ENCODE data around the gene SECTM1. TPM values are rescaled to one million over a fixed set of nuclear protein-coding genes. Genes with fewer than 3 reads are reported as not detected.
"Not testable (repeated sequence)": the region's sequence is repeated elsewhere in the genome, so short reads cannot be mapped to it uniquely, and the experiment has no call there.

The SECTM1 gene
- total RNA-seq, 1 donor from 2014 or later = not detected

DNA sequence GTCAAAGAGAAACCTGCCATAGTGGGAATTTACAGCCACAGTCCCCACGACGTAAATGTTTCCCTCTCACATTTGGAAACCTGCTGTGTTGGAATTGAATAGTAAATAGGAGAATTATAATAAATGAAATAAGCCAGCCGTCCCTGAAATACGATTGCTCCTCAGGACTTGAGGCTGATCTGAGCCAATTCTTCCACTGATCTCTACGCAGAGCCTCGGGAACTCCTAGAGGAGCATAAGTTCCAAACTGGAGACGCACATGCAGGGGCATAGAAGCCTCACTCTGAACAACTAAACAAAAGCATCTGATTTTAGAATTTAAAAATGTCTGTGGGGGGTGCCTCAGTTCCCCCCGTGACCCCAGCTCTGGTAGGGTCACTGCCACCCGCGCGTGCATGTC lies 15.3 kb upstream of the SECTM1 start:
- ChIA-PET CTCF (interaction anchor here (1.2 kb wide), 1 partner anchor 65 kb away, joined by 3 read pairs; no protein-coding TSS in a partner anchor), POLR2A (no interaction called here)
- no peak for ATAC-seq (ENCODE audit: low read depth)
- TF ChIP-seq, protein P1, sequence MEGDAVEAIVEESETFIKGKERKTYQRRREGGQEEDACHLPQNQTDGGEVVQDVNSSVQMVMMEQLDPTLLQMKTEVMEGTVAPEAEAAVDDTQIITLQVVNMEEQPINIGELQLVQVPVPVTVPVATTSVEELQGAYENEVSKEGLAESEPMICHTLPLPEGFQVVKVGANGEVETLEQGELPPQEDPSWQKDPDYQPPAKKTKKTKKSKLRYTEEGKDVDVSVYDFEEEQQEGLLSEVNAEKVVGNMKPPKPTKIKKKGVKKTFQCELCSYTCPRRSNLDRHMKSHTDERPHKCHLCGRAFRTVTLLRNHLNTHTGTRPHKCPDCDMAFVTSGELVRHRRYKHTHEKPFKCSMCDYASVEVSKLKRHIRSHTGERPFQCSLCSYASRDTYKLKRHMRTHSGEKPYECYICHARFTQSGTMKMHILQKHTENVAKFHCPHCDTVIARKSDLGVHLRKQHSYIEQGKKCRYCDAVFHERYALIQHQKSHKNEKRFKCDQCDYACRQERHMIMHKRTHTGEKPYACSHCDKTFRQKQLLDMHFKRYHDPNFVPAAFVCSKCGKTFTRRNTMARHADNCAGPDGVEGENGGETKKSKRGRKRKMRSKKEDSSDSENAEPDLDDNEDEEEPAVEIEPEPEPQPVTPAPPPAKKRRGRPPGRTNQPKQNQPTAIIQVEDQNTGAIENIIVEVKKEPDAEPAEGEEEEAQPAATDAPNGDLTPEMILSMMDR (IDR thresholded peaks at IDR 0.05) = no peak
- no peak for DNase-seq
- intact Hi-C loops (cut with micrococcal nuclease) = no loop called here
- Mint-ChIP-seq H3K9me3 (no peaks in the 10 kb centered on the region), H3K27ac (no peak overlapping the region), H3K27me3 (peaks cover 18% of the 10 kb centered on the region), H3K4me1 (peaks cover 9% of the 10 kb centered on the region), H3K4me3 (no peak overlapping the region), H3K36me3 (ENCODE audit: low read depth) (no peaks in the 10 kb centered on the region)

DNA sequence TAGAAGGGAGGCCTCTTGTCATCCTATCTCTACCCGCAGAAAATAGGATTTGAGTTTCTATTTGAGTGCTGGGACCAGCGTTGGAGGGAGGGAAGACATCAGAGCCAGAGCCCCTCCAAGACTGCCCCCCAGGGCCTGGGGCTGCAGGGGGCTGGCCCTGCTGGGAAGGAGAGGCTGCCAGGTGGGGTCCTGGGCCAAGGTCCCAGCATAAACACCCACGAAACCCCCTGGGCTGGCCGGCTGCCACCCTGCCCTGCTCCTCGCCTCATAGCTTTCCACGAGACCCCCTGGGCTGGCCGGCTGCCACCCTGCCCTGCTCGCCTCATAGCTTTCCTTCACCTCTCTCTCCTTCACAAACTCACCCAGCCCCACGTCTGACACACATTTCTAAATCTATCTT lies 14.9 kb upstream of the SECTM1 start:
- POLR2A ChIA-PET = no interaction called here
- Mint-ChIP-seq H3K9me3 (no peaks in the 10 kb centered on the region), H3K4me1 (peaks cover 9% of the 10 kb centered on the region), H3K36me3 (ENCODE audit: low read depth) (no peaks in the 10 kb centered on the region), H3K4me3 (no peak overlapping the region), H3K27me3 (peaks cover 19% of the 10 kb centered on the region), H3K27ac (no peak overlapping the region)
- DNase-seq (no peak), ATAC-seq (ENCODE audit: low read depth) (no peak)
- intact Hi-C loops (cut with micrococcal nuclease) = no loop called here
- TF ChIP-seq, protein P1 (IDR thresholded peaks at IDR 0.05) = no peak
- CTCF ChIA-PET = interaction anchor here (1.2 kb wide), 1 partner anchor 66 kb away, joined by 3 read pairs; no protein-coding TSS in a partner anchor

DNA sequence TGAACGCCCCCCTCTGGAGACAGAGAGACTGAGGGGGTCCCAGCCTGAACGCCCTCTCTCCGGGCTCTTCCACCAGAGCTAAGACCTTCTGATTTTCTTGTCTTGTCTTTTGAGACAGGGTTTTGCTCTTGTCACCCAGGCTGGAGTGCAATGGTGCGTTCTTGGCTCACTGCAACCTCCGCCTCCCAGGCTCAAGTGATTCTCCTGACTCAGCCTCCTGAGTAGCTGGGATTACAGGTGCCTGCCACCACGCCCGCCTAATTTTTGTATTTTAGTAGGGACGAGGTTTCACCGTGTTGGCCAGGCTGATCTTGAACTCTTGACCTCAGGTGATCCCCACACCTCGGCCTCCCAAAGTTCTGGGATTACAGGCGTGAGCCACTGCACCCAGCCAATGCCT lies 14.4 kb upstream of the SECTM1 start:
- H3K9me3 Mint-ChIP-seq; H3K4me1 Mint-ChIP-seq; intact Hi-C loops (cut with micrococcal nuclease); POLR2A ChIA-PET; CTCF ChIA-PET; DNase-seq; H3K36me3 Mint-ChIP-seq (ENCODE audit: low read depth); H3K27ac Mint-ChIP-seq; ATAC-seq (ENCODE audit: low read depth); H3K4me3 Mint-ChIP-seq: not testable (repeated sequence)
- peaks cover 17% of the 10 kb centered on the region for H3K27me3 Mint-ChIP-seq

DNA sequence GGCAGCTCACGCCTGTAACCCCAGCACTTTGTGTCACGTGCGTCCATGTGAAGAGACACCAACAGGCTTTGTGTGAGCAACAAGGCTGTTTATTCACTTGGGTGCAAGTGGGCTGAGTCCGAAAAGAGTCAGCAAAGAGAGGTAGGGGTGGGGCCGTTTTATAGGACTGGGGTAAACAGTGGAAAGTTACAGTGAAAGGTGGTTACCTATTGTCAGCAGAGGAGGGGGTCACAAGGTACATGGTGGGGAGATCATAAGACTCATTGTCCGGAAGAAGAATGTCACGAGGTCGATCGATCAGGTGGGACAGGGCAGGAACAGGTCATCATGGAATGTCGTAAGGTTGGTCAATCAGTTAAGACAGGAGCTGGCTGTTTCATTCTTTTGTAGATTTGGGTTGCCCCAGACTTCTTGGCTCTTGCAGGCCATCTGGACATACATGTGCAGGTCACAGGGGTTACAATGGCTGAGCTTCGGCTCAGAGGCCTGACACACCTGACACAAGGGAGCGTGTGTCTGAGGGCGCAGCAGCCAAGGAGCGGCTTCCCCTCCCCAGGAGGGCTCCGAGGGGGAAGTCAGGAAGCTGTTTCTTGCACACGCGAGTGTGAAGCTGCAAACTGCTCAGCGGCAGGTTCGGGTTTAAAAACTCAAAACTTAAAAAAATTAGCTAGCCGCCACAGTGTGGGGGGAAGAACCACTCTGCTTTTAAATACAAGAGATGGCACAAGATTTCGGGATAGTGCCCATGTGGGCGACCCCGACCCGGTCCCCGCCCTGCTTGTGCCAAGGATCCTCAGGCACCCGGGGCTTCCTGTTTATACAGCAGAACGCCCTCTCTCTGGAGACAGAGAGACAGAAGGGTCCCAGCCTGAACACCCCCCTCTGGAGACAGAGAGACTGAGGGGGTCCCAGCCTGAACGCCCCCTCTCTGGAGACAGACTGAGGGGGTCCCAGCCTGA lies 13.1 kb upstream of the SECTM1 start:
- no peak for DNase-seq
- no peak for ATAC-seq (ENCODE audit: low read depth)
- Mint-ChIP-seq H3K27me3 (peaks cover 17% of the 10 kb centered on the region), H3K36me3 (ENCODE audit: low read depth) (no peaks in the 10 kb centered on the region), H3K4me1 (peaks cover 4% of the 10 kb centered on the region), H3K27ac (no peak overlapping the region), H3K9me3 (no peaks in the 10 kb centered on the region), H3K4me3 (no peak overlapping the region)
- ChIA-PET CTCF (interaction anchor here (0.9 kb wide), 1 partner anchor 100 kb away, joined by 3 read pairs; no protein-coding TSS in a partner anchor), POLR2A (no interaction called here)
- TF ChIP-seq, protein P1 (IDR thresholded peaks at IDR 0.05) = no peak
- intact Hi-C loops (cut with micrococcal nuclease) = no loop called here

DNA sequence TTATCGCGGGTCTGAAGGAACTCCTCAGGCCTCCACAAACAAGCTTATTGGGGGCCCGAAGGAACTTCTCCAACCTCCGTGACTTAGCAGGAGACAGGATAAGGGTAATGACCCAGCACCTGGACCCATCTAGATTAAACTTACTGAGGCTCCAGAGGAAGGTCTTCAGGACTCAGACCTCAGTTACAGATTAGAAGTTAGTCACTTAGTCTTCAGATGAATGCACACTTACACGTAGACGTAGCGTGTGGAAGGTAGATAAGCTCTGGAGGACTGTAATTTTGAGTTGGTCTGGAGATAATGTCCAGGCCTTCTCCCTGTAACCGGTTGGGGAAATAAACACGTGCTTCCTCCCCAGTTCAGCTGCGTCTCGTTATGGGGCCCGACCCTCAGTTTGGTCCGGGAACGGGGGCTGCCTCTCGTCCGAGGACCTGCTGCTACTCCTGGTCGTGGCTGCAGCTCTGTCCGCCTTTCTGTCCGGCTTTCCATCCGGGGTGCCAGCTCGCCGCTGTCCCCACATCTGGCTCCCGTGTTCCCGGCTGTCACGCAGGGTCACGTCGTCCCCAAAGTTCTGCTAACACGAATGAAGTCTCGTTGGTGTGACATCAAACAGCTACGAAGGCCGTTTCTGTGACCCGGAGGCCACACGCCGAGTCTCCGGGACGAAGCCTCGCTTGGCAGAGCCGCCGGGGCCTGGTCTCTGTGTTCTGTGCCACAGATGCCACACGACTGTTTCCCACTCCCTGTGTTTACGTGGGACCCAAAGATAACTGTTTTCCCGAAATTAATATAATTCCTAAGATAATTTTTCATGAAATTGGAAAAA lies 11.8 kb upstream of the SECTM1 start:
- CTCF ChIA-PET = no interaction called here

More for the DNA sequence above, 11.8 kb upstream of the SECTM1 start:
- Mint-ChIP-seq H3K36me3 (ENCODE audit: low read depth) (no peaks in the 10 kb centered on the region), H3K4me3 (no peak overlapping the region), H3K9me3 (no peaks in the 10 kb centered on the region), H3K4me1 (no peaks in the 10 kb centered on the region), H3K27me3 (peaks cover 14% of the 10 kb centered on the region), H3K27ac (no peak overlapping the region)
- no peak for ATAC-seq (ENCODE audit: low read depth)
- intact Hi-C loops (cut with micrococcal nuclease) = no loop called here
- no peak for DNase-seq
- TF ChIP-seq, protein P1 (IDR thresholded peaks at IDR 0.05) = no peak
- POLR2A ChIA-PET = no interaction called here

Measured in activated B cell treated with CpG ODN at 0.5 μM for 24 hours (primary cell).